Endothelial cell of umbilical vein (primary cell): ENCODE results near the gene KRTAP10-9. TPM values are rescaled to one million over a fixed set of nuclear protein-coding genes. Genes with fewer than 3 reads are reported as not detected.

Experiments
- BruUV-seq: library from RNA; stranded (reverse); fragments of 400-500 nt; replicated peaks from 2 replicates; lab custom pipeline; 2021; lab: Mats Ljungman, UMichigan
- CTCF ChIA-PET: fragments of 300-600, 350-600 bp; sonication (Branson Sonifier 250); formaldehyde crosslinking; loops from one replicate; lab custom pipeline; 2021; ENCODE audit warnings: antibody characterized with exemption, inconsistent platforms; lab: Charles Lee
- POLR2A ChIA-PET: fragments of 300-600, 350-600 bp; sonication (Branson Sonifier 250); formaldehyde crosslinking; loops from one replicate; lab custom pipeline; 2021; ENCODE audit warnings: antibody characterized with exemption, inconsistent platforms; lab: Charles Lee
- DNase-seq: peaks from one replicate; pipeline ENCODE4 v3.0.0-alpha.2; 2011; ENCODE audit warnings: low read depth, low spot score
- FAIRE-seq: peaks from 2 replicates; lab custom pipeline; 2011; peaks lifted over from hg19 to GRCh38; lab: Jason Lieb, UNC
- H2AFZ ChIP-seq: 2 replicates; pipeline ENCODE4 v1.6.0; 2012; ENCODE audit warnings: low read depth, low read length, control low read depth, inconsistent platforms
- H3K27ac ChIP-seq: 2 replicates; pipeline ENCODE4 v1.5.1; 2011; ENCODE audit warnings: low read depth, mild to moderate bottlenecking, control low read depth, low read length, moderate library complexity; ENCODE audit not compliant: insufficient read depth
- H3K27me3 ChIP-seq, 2 experiments: 2 replicates each; pipeline versions ENCODE4 v1.6.0 to v1.6.1; 2011; ENCODE audit warnings: low read length in 2 of 2, mixed read lengths in 1 of 2; ENCODE audit not compliant: control insufficient read depth in 2 of 2, insufficient read depth in 2 of 2
- H3K36me3 ChIP-seq, 2 experiments: 2 replicates in 1 of 2; 3 replicates in 1 of 2; pipeline ENCODE4 v1.5.1; 2011; ENCODE audit warnings: low read length in 2 of 2, mild to moderate bottlenecking in 1 of 2, moderate library complexity in 1 of 2; ENCODE audit not compliant: control insufficient read depth in 2 of 2, insufficient read depth in 2 of 2; ENCODE audit errors: extremely low read depth in 1 of 2
- H3K4me1 ChIP-seq: 3 replicates; pipeline ENCODE4 v1.5.1; 2011; ENCODE audit warnings: mild to moderate bottlenecking, low read length; ENCODE audit not compliant: control insufficient read depth, insufficient read depth; ENCODE audit errors: extremely low read depth
- H3K4me2 ChIP-seq: 2 replicates; pipeline ENCODE4 v1.6.1; 2011; ENCODE audit warnings: low read length, control low read depth, mixed read lengths; ENCODE audit not compliant: insufficient read depth
- H3K4me3 ChIP-seq, 3 experiments: fragments of 200-600 bp in 1 of 3; sonication (generic), shearing (Covaris generic) in 1 of 3; replicated peaks in 1 of 3; 2 replicates each; pipeline ENCODE4 v1.5.1; 2011 to 2016; ENCODE audit warnings: control low read depth in 3 of 3, low read length in 3 of 3, mild to moderate bottlenecking in 2 of 3, inconsistent platforms in 1 of 3, low read depth in 1 of 3, moderate library complexity in 1 of 3; ENCODE audit not compliant: insufficient read depth in 1 of 3
- H3K79me2 ChIP-seq: 2 replicates; pipeline ENCODE4 v1.6.0; 2012; ENCODE audit warnings: low read length, inconsistent platforms; ENCODE audit not compliant: control insufficient read depth, insufficient read depth
- H3K9ac ChIP-seq: replicated peaks from 2 replicates; pipeline ENCODE3; 2011; ENCODE audit warnings: low read length, control low read depth; ENCODE audit not compliant: insufficient read depth; ENCODE audit errors: extremely low read depth
- H3K9me1 ChIP-seq: replicated peaks from 3 replicates; pipeline ENCODE4 v1.6.0; 2011; ENCODE audit warnings: mild to moderate bottlenecking, low read length; ENCODE audit not compliant: control insufficient read depth, insufficient read depth; ENCODE audit errors: extremely low read depth
- H3K9me3 ChIP-seq: replicated peaks from 2 replicates; pipeline ENCODE4 v1.5.1; 2012; ENCODE audit warnings: low read length, inconsistent platforms; ENCODE audit not compliant: control insufficient read depth, insufficient read depth
- H4K20me1 ChIP-seq: replicated peaks from 2 replicates; pipeline ENCODE3; 2011; ENCODE audit warnings: mild to moderate bottlenecking, low read length; ENCODE audit not compliant: control insufficient read depth, insufficient read depth; ENCODE audit errors: extremely low read depth
- EZH2 ChIP-seq: IDR thresholded peaks from 2 replicates; pipeline ENCODE4 v1.6.1; 2012; ENCODE audit warnings: borderline replicate concordance, low read depth, mild to moderate bottlenecking, moderate library complexity, low read length, inconsistent platforms; ENCODE audit not compliant: severe bottlenecking
- FOS ChIP-seq: IDR thresholded peaks from 2 replicates; pipeline ENCODE4 v1.6.1; 2011; ENCODE audit warnings: mild to moderate bottlenecking, low read length, moderate library complexity, borderline replicate concordance; ENCODE audit not compliant: insufficient read depth
- GATA2 ChIP-seq: IDR thresholded peaks from 2 replicates; pipeline ENCODE4 v1.7.0; 2011; ENCODE audit warnings: low read depth, mild to moderate bottlenecking, moderate library complexity, mixed read lengths, low read length; ENCODE audit not compliant: insufficient read length, insufficient read depth
- JUN ChIP-seq: IDR thresholded peaks from 2 replicates; pipeline ENCODE4 v1.6.1; 2011; ENCODE audit warnings: borderline replicate concordance, low read depth; ENCODE audit not compliant: insufficient read length, insufficient read depth
- MAX ChIP-seq: IDR thresholded peaks from 2 replicates; pipeline ENCODE4 v1.6.1; 2011; ENCODE audit not compliant: insufficient read depth, insufficient read length
- MYC ChIP-seq: IDR thresholded peaks from one replicate; pipeline ENCODE4 v1.6.1; 2011; ENCODE audit warnings: mild to moderate bottlenecking, low read depth, low read length
- POLR2A ChIP-seq: IDR thresholded peaks from 2 replicates; pipeline ENCODE4 v1.6.1; 2012; ENCODE audit warnings: low read depth, mild to moderate bottlenecking, control low read depth, low read length
- POLR2AphosphoS5 ChIP-seq: IDR thresholded peaks from 2 replicates; pipeline ENCODE4 v1.6.1; 2012; ENCODE audit warnings: low read depth, mild to moderate bottlenecking, control low read depth, low read length, moderate library complexity; ENCODE audit not compliant: insufficient read depth
- dilution Hi-C: fragments of 300-500 bp; cut with MboI; formaldehyde crosslinking; loops from one replicate; pipeline ENCODE4 v1.15.0; 2019; ENCODE audit warnings: low sequenced_read_pairs; ENCODE audit not compliant: extremely low pct_ligation_motif_present
- intact Hi-C: fragments of 100-400 bp; cut with micrococcal nuclease; formaldehyde crosslinking; loops from one replicate; pipeline ENCODE4 v1.10.0; 2022
- polyA plus RNA-seq, 4 experiments: library from polyadenylated mRNA; depleted of rRNA in 3 of 4; stranded (reverse) in 3 of 4; unstranded in 1 of 4; fragments of >200 nt; gene quantifications; 2 replicates each; pipeline versions ENCODE4 v1.2.1 to v1.2.3, GENCODE V29; 2011 to 2012; ENCODE audit warnings: missing spikeins in 1 of 4
- total RNA-seq: library from RNA; stranded (reverse); gene quantifications from 2 replicates; pipeline ENCODE4 v1.2.3, GENCODE V29; 2021
- TF ChIP-seq, protein P1 (sequence below), 2 donors: IDR thresholded peaks; 1 replicate in 1 of 2; 2 replicates in 1 of 2; pipeline ENCODE4 v1.5.1; 2011; ENCODE audit warnings: low read length in 2 of 2, mild to moderate bottlenecking in 2 of 2, moderate library complexity in 2 of 2, control low read depth in 1 of 2, inconsistent platforms in 1 of 2, low read depth in 1 of 2; ENCODE audit not compliant: insufficient read depth in 1 of 2; ENCODE audit errors: extremely low read depth in 1 of 2

KRTAP10-9 gene
- total and polyA plus RNA-seq, 2 donors (not counting 3 experiments of a cell fraction or from before 2014, with no cell fraction given): not detected

GRCh38 chr21:44601596-44602462 is 25.1 kb upstream of the KRTAP10-9 start:
- no TSS peak for BruUV-seq
- intact Hi-C loops (no loop called here), dilution Hi-C loops (no loop called here)
- Histone ChIP-seq H3K79me2 (no peaks in the 10 kb centered on the region), H3K27me3 (peaks cover 0 to 5% of the 10 kb centered on the region in 2 experiments), H3K9ac (no peak overlapping the region), H3K4me1 (no peaks in the 10 kb centered on the region), H3K27ac (no peak overlapping the region), H3K36me3 (no peaks in the 10 kb centered on the region), H3K4me2 (no peak overlapping the region), H2AFZ (no peak overlapping the region), H4K20me1 (no peaks in the 10 kb centered on the region), H3K9me1 (no peaks in the 10 kb centered on the region), H3K4me3 (no peak overlapping the region), H3K9me3 (no peaks in the 10 kb centered on the region)
- TF ChIP-seq MAX: no peak
- no peak for TF ChIP-seq FOS
- TF ChIP-seq JUN: no peak
- TF ChIP-seq, protein P1, sequence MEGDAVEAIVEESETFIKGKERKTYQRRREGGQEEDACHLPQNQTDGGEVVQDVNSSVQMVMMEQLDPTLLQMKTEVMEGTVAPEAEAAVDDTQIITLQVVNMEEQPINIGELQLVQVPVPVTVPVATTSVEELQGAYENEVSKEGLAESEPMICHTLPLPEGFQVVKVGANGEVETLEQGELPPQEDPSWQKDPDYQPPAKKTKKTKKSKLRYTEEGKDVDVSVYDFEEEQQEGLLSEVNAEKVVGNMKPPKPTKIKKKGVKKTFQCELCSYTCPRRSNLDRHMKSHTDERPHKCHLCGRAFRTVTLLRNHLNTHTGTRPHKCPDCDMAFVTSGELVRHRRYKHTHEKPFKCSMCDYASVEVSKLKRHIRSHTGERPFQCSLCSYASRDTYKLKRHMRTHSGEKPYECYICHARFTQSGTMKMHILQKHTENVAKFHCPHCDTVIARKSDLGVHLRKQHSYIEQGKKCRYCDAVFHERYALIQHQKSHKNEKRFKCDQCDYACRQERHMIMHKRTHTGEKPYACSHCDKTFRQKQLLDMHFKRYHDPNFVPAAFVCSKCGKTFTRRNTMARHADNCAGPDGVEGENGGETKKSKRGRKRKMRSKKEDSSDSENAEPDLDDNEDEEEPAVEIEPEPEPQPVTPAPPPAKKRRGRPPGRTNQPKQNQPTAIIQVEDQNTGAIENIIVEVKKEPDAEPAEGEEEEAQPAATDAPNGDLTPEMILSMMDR (IDR thresholded peaks at IDR 0.05; ENCODE audit: extremely low read depth in 1 of 2, insufficient read depth in 1 of 2, low read depth in 1 of 2, low read length in 2 of 2): no peak
- TF ChIP-seq GATA2: no peak
- no peak for TF ChIP-seq EZH2
- TF ChIP-seq POLR2AphosphoS5: no peak
- no peak for TF ChIP-seq MYC
- no peak for TF ChIP-seq POLR2A
- FAIRE-seq (no peak), DNase-seq (no peak)
- CTCF ChIA-PET: no interaction called here
- POLR2A ChIA-PET: no interaction called here
